PC-3 (cell line): ENCODE measurements around the gene LRRC3. TPM values are rescaled to one million over a fixed set of nuclear protein-coding genes. Genes with fewer than 3 reads are reported as not detected.
A peak's percentile ranks its signal among the peaks of the same experiment; 100 is the strongest.

ENCODE experiments used
- ATAC-seq: fragments of 200-7000 bp; cut with Tn5 transposase; 2 replicates; pipeline ENCODE4 v1.9.1; 2020; ENCODE audit warnings: mild to moderate bottlenecking, moderate library complexity
- BruUV-seq: library from RNA; stranded (reverse); fragments of 400-500 nt; replicated peaks from 2 replicates; lab custom pipeline; 2021; lab: Mats Ljungman, UMichigan
- CTCF ChIA-PET: fragments of 300-600 bp; sonication (Branson Sonifier 250); formaldehyde crosslinking; loops from one replicate; lab custom pipeline; 2022; ENCODE audit warnings: antibody characterized with exemption; lab: Charles Lee
- POLR2A ChIA-PET: fragments of 300-600 bp; sonication (Branson Sonifier 250); formaldehyde crosslinking; loops from one replicate; lab custom pipeline; 2022; ENCODE audit warnings: antibody characterized with exemption; ENCODE audit not compliant: unreplicated experiment; lab: Charles Lee
- DNase-seq: peaks from one replicate; pipeline ENCODE4 v3.0.0-alpha.2; 2015
- H2AFZ ChIP-seq: fragments of 300-600 bp; sonication (generic); 2 replicates; pipeline ENCODE4 v1.6.0; 2016; ENCODE audit warnings: antibody characterized with exemption, low read length
- H3F3A ChIP-seq: fragments of 300-600 bp; sonication (generic); one replicate; pipeline ENCODE4 v1.6.0; 2017; ENCODE audit warnings: antibody characterized with exemption, low read length, control low read depth, mild to moderate bottlenecking; ENCODE audit not compliant: unreplicated experiment
- H3K27ac ChIP-seq: fragments of 300-600 bp; sonication (generic); 2 replicates; pipeline ENCODE4 v1.5.1; 2016; ENCODE audit warnings: mild to moderate bottlenecking, low read length
- H3K27me3 ChIP-seq: fragments of 300-600 bp; sonication (generic); 2 replicates; pipeline ENCODE4 v1.6.1; 2016; ENCODE audit warnings: low read length, mixed read lengths
- H3K36me3 ChIP-seq: fragments of 300-600 bp; sonication (generic); 2 replicates; pipeline ENCODE4 v1.6.1; 2016; ENCODE audit warnings: low read depth, mixed run types, low read length, mixed read lengths
- H3K4me1 ChIP-seq: fragments of 300-600 bp; sonication (generic); 2 replicates; pipeline ENCODE4 v1.5.1; 2016; ENCODE audit warnings: low read length; ENCODE audit not compliant: insufficient read depth
- H3K4me2 ChIP-seq: fragments of 300-600 bp; sonication (generic); 2 replicates; pipeline ENCODE4 v1.6.0; 2016; ENCODE audit warnings: low read length
- H3K4me3 ChIP-seq: fragments of 300-600 bp; sonication (generic); 2 replicates; pipeline ENCODE4 v1.5.1; 2016; ENCODE audit warnings: mild to moderate bottlenecking, low read length, mixed read lengths
- H3K79me2 ChIP-seq: fragments of 300-600 bp; sonication (generic); 2 replicates; pipeline ENCODE4 v1.6.1; 2017; ENCODE audit warnings: low read length, mixed read lengths
- H3K9ac ChIP-seq: fragments of 300-600 bp; sonication (generic); 2 replicates; pipeline ENCODE4 v1.6.0; 2016; ENCODE audit warnings: mild to moderate bottlenecking, low read length
- H3K9me2 ChIP-seq: fragments of 300-600 bp; sonication (generic); replicated peaks from 2 replicates; pipeline ENCODE4 v1.6.1; 2016; ENCODE audit warnings: mixed run types, low read length, mixed read lengths
- H3K9me3 ChIP-seq: fragments of 300-600 bp; sonication (generic); 2 replicates; pipeline ENCODE4 v1.6.1; 2016; ENCODE audit warnings: low read length, mixed read lengths
- H4K20me1 ChIP-seq: fragments of 300-600 bp; sonication (generic); 2 replicates; pipeline ENCODE4 v1.6.1; 2016; ENCODE audit warnings: low read length, mixed read lengths
- CTCF ChIP-seq: fragments of 300-600 bp; sonication (generic); conservative IDR thresholded peaks from 2 replicates; pipeline ENCODE4 v1.5.1; 2017; ENCODE audit warnings: antibody characterized with exemption, low read depth, mild to moderate bottlenecking, low read length
- EZH2 ChIP-seq: fragments of 300-600 bp; sonication (generic); IDR thresholded peaks from one replicate; pipeline ENCODE4 v1.6.1; 2017; ENCODE audit warnings: antibody characterized with exemption, mild to moderate bottlenecking, low read length; ENCODE audit not compliant: unreplicated experiment
- EZH2phosphoT487 ChIP-seq: fragments of 300-600 bp; sonication (generic); IDR thresholded peaks from 2 replicates; pipeline ENCODE4 v1.6.1; 2018; ENCODE audit warnings: mild to moderate bottlenecking, antibody characterized with exemption, low read length, borderline replicate concordance
- intact Hi-C: fragments of 100-400 bp; cut with micrococcal nuclease; formaldehyde crosslinking; loops from 2 replicates; pipeline ENCODE4 v1.9.0; 2023
- total RNA-seq: library from RNA; depleted of rRNA; stranded (reverse); fragments of >200 nt; gene quantifications from 2 replicates; pipeline ENCODE4 v1.2.3, GENCODE V29; 2014

The LRRC3 gene
- total RNA-seq, 1 experiment from 2014 or later: 3.1 TPM

GRCh38 chr21:44425895-44426662 lies 29.2 kb upstream of the LRRC3 start:
- POLR2A ChIA-PET: interaction anchor here (0.7 to 0.9 kb wide), 2 partner anchors 31 to 88 kb away, joined by 3 to 4 read pairs; no protein-coding TSS in a partner anchor
- CTCF ChIA-PET: no interaction called here
- no peaks in the 10 kb centered on the region for H3K27me3 ChIP-seq
- H2AFZ ChIP-seq: peak overlapping the region; percentile 83; the same call in 1 of the 2 replicates
- H3K4me3 ChIP-seq: peak overlapping the region; percentile 75
- peak overlapping the region; percentile 88 for H3K9ac ChIP-seq
- H3K4me1 ChIP-seq: peaks cover 4% of the 10 kb centered on the region; the same call in 1 of the 2 replicates
- no peak for TF ChIP-seq EZH2phosphoT487
- no peak for TF ChIP-seq EZH2
- no peak for TF ChIP-seq CTCF
- H3F3A ChIP-seq: peaks cover 4% of the 10 kb centered on the region
- intact Hi-C loops: loop anchor here (5.0 kb wide), 1 partner anchor 89 kb away; the partner anchor contains the start of gene CFAP410
- H4K20me1 ChIP-seq: no peaks in the 10 kb centered on the region
- H3K27ac ChIP-seq: peak overlapping the region; percentile 67
- no peaks in the 10 kb centered on the region for H3K9me2 ChIP-seq
- ATAC-seq: 0 out of 2 replicates have a peak, but pooled peaks have one; percentile 3
- H3K9me3 ChIP-seq: peaks cover 6% of the 10 kb centered on the region; the same call in 1 of the 2 replicates
- H3K4me2 ChIP-seq: peak overlapping the region; percentile 88
- H3K36me3 ChIP-seq: peaks cover 7% of the 10 kb centered on the region; the same call in 1 of the 2 replicates
- DNase-seq: no peak
- peaks cover 29% of the 10 kb centered on the region for H3K79me2 ChIP-seq
- TSS peak; percentile 62 for BruUV-seq

- ATAC-seq (no peak), DNase-seq (no peak)
- Histone ChIP-seq H3K9me2 (no peaks in the 10 kb centered on the region), H2AFZ (0 out of 2 replicates have a peak overlapping the region, but pooled peaks have one; percentile 18), H4K20me1 (no peaks in the 10 kb centered on the region), H3K79me2 (peaks cover 36% of the 10 kb centered on the region), H3K9me3 (peaks cover 6% of the 10 kb centered on the region; the same call in 1 of the 2 replicates), H3K27me3 (no peaks in the 10 kb centered on the region), H3K9ac (peak overlapping the region; percentile 88), H3K4me3 (peak overlapping the region; percentile 75), H3K4me1 (peaks cover 4% of the 10 kb centered on the region; the same call in 1 of the 2 replicates), H3K4me2 (peak overlapping the region; percentile 88), H3K27ac (peak overlapping the region; percentile 67), H3K36me3 (peaks cover 7% of the 10 kb centered on the region; the same call in 1 of the 2 replicates), H3F3A (peaks cover 4% of the 10 kb centered on the region)
- ChIA-PET POLR2A (interaction anchor here (0.7 kb wide), 1 partner anchor 30 kb away, joined by 3 read pairs; no protein-coding TSS in a partner anchor), CTCF (no interaction called here)
- intact Hi-C loops: loop anchor here (5.0 kb wide), 1 partner anchor 89 kb away; the partner anchor contains the start of gene CFAP410
- no TSS peak for BruUV-seq
- no peak for TF ChIP-seq EZH2
Measured at GRCh38 chr21:44426663-44427191, 28.6 kb upstream of the LRRC3 start.
